IPS-20b (cell line): ENCODE data around the gene OR4C13.
"Not testable (repeated sequence)": the region's sequence is repeated elsewhere in the genome, so short reads cannot be mapped to it uniquely, and the experiment has no call there.

Experiments used
- H3K27ac ChIP-seq: one replicate; pipeline ENCODE4 v1.5.1; 2013; ENCODE audit warnings: low read length
- H3K27me3 ChIP-seq: 2 replicates; pipeline ENCODE4 v1.6.1; 2013; ENCODE audit warnings: mild to moderate bottlenecking, low read length, inconsistent platforms; ENCODE audit not compliant: insufficient read depth
- H3K36me3 ChIP-seq: 2 replicates; pipeline ENCODE4 v1.6.1; 2013; ENCODE audit warnings: low read depth, mild to moderate bottlenecking, inconsistent platforms, low read length, moderate library complexity; ENCODE audit not compliant: insufficient read depth
- H3K4me1 ChIP-seq: 2 replicates; pipeline ENCODE4 v1.6.1; 2013; ENCODE audit warnings: mild to moderate bottlenecking, control low read depth, inconsistent platforms, low read length, moderate library complexity; ENCODE audit not compliant: insufficient read depth
- H3K4me3 ChIP-seq: 2 replicates; pipeline ENCODE4 v1.5.1; 2013; ENCODE audit warnings: mild to moderate bottlenecking, low read length, inconsistent platforms
- H3K9ac ChIP-seq: 2 replicates; pipeline ENCODE4 v1.6.1; 2013; ENCODE audit warnings: low read depth, mild to moderate bottlenecking, inconsistent platforms, low read length, moderate library complexity
- H3K9me3 ChIP-seq: 2 replicates; pipeline ENCODE4 v1.6.1; 2013; ENCODE audit warnings: mild to moderate bottlenecking, low read depth, low read length, inconsistent platforms; ENCODE audit not compliant: insufficient read depth

Gene OR4C13

DNA sequence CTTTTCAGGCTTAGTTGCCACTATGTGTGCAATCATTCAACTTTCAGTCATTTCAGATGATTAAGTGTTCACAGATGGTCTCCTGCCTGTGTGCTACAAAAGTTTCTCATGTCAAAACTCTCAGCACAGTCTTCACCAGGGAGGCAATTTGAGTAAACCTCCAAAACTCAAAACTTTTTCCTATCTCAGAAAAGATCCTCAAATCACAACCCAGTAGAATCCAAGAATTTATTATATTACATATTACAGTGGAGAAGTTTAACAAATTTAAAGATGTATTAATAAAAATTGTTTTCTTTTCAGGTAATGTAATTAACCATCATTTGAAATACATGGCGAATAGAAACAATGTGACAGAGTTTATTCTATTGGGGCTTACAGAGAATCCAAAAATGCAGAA is at the start of gene OR4C13:
OR4C13 (plus strand) TSS at position 301 of the 400 bp plus-strand sequence; CDS start at position 333, 32 bp downstream.
- no peaks in the 10 kb centered on the region for H3K36me3 ChIP-seq
- no peak within 1 kb of the TSS for H3K4me3 ChIP-seq
- no peaks in the 10 kb centered on the region for H3K4me1 ChIP-seq
- no peaks in the 10 kb centered on the region for H3K27me3 ChIP-seq
- no peak within 1 kb of the TSS for H3K27ac ChIP-seq
- peaks cover 68% of the 10 kb centered on the region for H3K9me3 ChIP-seq
- no peak within 1 kb of the TSS for H3K9ac ChIP-seq

DNA sequence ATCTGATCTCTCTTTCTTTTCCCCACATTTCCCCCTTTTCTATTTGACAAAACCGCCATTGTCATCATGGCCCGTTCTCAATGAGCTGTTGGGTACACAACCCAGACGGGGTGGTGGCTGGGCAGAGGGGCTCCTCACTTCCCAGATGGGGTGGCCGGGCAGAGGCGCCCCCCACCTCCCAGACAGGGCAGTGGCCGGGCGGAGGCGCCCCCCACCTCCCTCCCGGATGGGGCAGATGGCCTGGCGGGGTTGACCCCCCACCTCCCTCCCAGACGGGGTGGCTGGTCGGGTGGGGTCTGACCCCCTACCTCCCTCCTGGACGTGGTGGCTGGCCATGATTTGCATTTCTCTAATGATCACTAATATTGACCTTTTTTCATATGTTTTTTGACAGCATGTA is 40.7 kb upstream of the OR4C13 start:
- peaks cover 65% of the 10 kb centered on the region for H3K9me3 ChIP-seq
- H3K27ac ChIP-seq, H3K4me1 ChIP-seq, H3K27me3 ChIP-seq, H3K36me3 ChIP-seq, H3K9ac ChIP-seq, H3K4me3 ChIP-seq: not testable (repeated sequence)

GRCh38 chr11:49948701-49949100 is 3.5 kb upstream of the OR4C13 start:
- H3K27me3 ChIP-seq, H3K4me3 ChIP-seq: not testable (repeated sequence)

GRCh38 chr11:49973439-49973838 is 21.2 kb downstream of the OR4C13 start:
- H3K9me3 ChIP-seq, result peaks cover 60% of the 10 kb centered on the region
- not testable (repeated sequence) for H3K27ac ChIP-seq, H3K36me3 ChIP-seq, H3K4me1 ChIP-seq, H3K27me3 ChIP-seq, H3K4me3 ChIP-seq, H3K9ac ChIP-seq

More at GRCh38 chr11:49948701-49949100, 3.5 kb upstream of the OR4C13 start:
- not testable (repeated sequence) for H3K4me1 ChIP-seq, H3K27ac ChIP-seq, H3K9ac ChIP-seq, H3K36me3 ChIP-seq
- peaks cover 55% of the 10 kb centered on the region for H3K9me3 ChIP-seq

GRCh38 chr11:49982435-49982834 is 30.2 kb downstream of the OR4C13 start, which contains the start of gene OR4C12:
OR4C12 (minus strand) TSS chr11:49982535; CDS start chr11:49982501, 34 bp downstream.
- H3K27ac ChIP-seq, H3K4me3 ChIP-seq, H3K4me1 ChIP-seq, H3K9ac ChIP-seq, H3K27me3 ChIP-seq, H3K36me3 ChIP-seq: not testable (repeated sequence)
- H3K9me3 ChIP-seq, result peaks cover 77% of the 10 kb centered on the region

- Histone ChIP-seq H3K4me3 (no peak overlapping the region), H3K27me3 (no peaks in the 10 kb centered on the region), H3K9me3 (peaks cover 96% of the 10 kb centered on the region), H3K36me3 (no peaks in the 10 kb centered on the region), H3K4me1 (no peaks in the 10 kb centered on the region), H3K9ac (no peak overlapping the region), H3K27ac (no peak overlapping the region)
These were observed 43.4 kb downstream of the OR4C13 start for GRCh38 chr11:49995565-49995964.
